GM19043 (cell line): ENCODE data around the gene WDR87.
"Not testable (repeated sequence)": the region's sequence is repeated elsewhere in the genome, so short reads cannot be mapped to it uniquely, and the experiment has no call there.

Experiments used
- ATAC-seq: cut with Tn5 transposase; IDR thresholded peaks from one replicate; pipeline ENCODE4 v1.9.1; 2021; ENCODE audit warnings: low read depth; ENCODE audit not compliant: unreplicated experiment

WDR87 gene

GRCh38 chr19:37893845-37894575, 12.4 kb downstream of the WDR87 start:
- no peak for ATAC-seq

DNA sequence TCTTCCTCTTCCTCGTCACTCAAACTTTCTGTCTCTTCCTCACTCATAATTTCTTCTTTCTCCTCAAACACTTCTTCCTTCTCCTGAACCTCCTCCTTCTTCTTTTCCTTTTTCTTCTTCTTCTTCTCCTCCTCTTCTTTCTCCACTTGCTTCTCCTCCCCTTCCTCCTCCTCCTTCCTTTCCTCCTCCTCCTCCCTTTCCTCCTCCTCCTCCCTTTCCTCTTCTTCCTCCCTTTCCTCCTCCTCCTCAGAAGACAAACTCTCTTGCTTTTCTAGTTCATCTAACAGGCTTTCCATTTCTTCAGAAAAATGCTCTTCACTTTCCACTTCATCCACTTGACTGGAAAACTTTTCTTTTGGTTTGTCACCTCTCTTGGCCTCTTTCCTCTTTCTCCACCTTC, 19.8 kb downstream of the WDR87 start:
- no peak for ATAC-seq

DNA sequence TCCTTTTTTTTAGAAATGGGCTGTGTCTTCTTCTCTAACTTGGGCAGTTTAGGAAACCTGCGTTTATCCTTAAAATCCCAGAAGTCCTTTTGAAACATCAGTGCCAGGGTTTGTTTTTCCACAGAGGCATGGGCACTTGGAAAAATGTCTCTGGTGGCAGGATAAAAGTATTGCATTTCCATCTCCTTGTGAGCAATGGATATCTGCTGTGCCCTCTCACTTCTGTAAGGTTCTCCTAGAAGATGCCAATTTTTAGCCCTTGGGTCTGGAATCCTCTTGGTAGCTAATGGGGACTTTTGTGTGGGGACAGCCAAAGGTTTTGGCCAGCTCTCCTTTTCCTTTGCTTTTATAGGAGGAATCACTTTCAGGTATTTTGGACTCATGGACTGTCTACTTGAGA, 21.0 kb downstream of the WDR87 start:
- no peak for ATAC-seq

- ATAC-seq = no peak
Observed at GRCh38 chr19:37877147-37877546, 29.2 kb downstream of the WDR87 start.

DNA sequence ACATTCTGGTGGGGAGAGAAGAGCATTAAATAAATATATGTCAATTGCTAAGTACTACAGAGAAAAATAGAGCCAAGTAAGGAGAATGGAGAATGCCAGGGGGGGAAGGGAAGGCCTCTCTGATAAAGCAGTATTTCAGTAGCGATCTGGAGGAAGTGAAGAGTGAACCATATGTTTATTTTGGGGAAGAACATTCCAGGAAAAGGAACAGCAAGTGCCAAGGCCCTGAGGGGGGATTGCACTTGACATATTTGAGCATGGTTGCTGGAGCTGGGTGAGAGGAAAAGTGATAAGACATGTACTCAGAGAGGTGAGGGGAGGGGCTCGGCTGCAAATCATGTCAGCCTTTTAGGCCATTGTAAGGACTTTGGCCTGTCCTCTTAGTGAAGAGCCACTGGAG, 30.4 kb downstream of the WDR87 start:
- no peak for ATAC-seq

GRCh38 chr19:37874784-37875183, 31.6 kb downstream of the WDR87 start:
- no peak for ATAC-seq

GRCh38 chr19:37872383-37872782, 34.0 kb downstream of the WDR87 start:
- no peak for ATAC-seq

GRCh38 chr19:37869766-37870340, 36.5 kb downstream of the WDR87 start:
- ATAC-seq = no peak

- ATAC-seq = no peak
Observed at GRCh38 chr19:37867831-37868230, 38.6 kb downstream of the WDR87 start.

- not testable (repeated sequence) for ATAC-seq
Observed at GRCh38 chr19:37865930-37866329, 40.5 kb downstream of the WDR87 start.

DNA sequence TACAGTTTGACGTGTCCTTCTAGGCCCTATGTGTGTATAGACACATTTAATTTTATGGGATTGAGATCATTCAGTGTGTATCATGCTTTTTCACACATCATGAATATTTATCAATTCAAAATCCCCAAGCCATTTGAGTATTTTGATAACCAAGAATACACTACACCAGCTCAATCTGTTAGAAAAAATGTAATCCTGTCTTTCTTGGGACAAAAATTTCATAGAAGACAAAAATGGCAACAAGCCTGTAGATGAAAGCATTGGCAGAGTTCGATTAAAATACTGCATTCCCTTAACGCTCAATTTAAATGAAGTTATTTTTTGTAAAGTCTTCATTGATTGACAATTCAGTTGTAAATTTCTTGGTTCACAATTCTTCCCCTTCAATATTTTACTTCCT, 41.9 kb downstream of the WDR87 start:
- no peak for ATAC-seq

DNA sequence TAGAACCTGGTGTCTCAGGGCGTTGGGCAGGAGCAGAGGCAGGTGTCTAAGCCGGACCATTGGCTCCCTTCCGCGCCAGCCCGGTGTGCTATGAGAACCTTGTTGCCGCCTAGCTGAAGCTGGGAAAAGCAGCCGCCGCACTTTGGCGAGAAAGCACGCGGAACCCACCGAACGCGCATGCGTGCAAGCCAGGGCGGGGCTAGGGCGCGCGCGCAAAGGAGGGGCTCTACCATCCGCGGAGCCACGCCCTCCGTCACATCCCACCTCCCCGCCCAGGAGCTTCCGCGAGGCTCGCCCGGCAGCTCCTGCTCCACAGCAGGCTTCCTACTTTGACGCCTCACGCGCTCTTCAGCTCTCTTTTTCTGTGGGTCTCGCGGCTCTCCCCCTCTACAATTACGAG, 51.3 kb downstream of the WDR87 start:
- no peak for ATAC-seq

DNA sequence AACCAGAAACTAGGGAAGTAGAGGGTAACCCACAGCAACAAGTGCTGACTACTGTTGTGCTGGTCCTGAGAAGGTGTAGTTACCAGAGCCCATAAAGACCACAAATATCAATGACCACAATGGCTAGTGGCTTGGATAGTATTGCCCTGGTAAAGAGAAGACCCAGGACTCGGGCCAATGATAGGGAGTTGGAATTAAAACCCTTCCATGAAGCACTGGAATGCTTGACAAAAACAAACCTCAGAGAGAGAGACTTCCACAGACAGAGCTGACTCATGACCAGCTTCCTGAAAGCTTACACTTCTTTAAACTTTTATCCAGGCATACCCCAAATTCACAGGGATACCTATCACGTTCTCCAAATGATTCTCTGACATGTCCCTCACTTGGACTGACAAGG, 60.5 kb downstream of the WDR87 start:
- ATAC-seq = no peak
